Stimulated activated naive CD4-positive, alpha-beta T cell treated with Interleukin-2 at 50 U/mL for 16 hours (primary cell): Measurements from ENCODE around the gene GSDMA.
"Not testable (repeated sequence)": the region's sequence is repeated elsewhere in the genome, so short reads cannot be mapped to it uniquely, and the experiment has no call there.

Experiments
- DNase-seq: peaks from one replicate; lab custom pipeline; 2025; lab: John Stamatoyannopoulos, UW

The GSDMA gene

GRCh38 chr17:39929646-39930407 lies 33.0 kb upstream of the GSDMA start:
- no peak for DNase-seq

- no peak for DNase-seq
Measured at GRCh38 chr17:39933912-39934311, 28.9 kb upstream of the GSDMA start.

- DNase-seq = no peak
Measured at GRCh38 chr17:39934324-39934723, 28.5 kb upstream of the GSDMA start.

- DNase-seq = no peak
Measured at GRCh38 chr17:39935909-39936308, 26.9 kb upstream of the GSDMA start.

- no peak for DNase-seq
Measured at GRCh38 chr17:39937447-39937846, 25.4 kb upstream of the GSDMA start.

- DNase-seq = no peak
Measured at GRCh38 chr17:39938140-39938869, 24.5 kb upstream of the GSDMA start.

GRCh38 chr17:39939106-39939505 lies 23.7 kb upstream of the GSDMA start:
- no peak for DNase-seq

- DNase-seq = peak; percentile 12
Measured at GRCh38 chr17:39939588-39940419, 23.0 kb upstream of the GSDMA start.

- no peak for DNase-seq
Measured at GRCh38 chr17:39943702-39944392, 19.0 kb upstream of the GSDMA start.

- DNase-seq = no peak
Measured at GRCh38 chr17:39944393-39944711, 18.5 kb upstream of the GSDMA start.

- DNase-seq = no peak
Measured at GRCh38 chr17:39946551-39947330, 16.1 kb upstream of the GSDMA start.

GRCh38 chr17:39948489-39948828 lies 14.3 kb upstream of the GSDMA start:
- DNase-seq = not testable (repeated sequence)

- no peak for DNase-seq
Measured at GRCh38 chr17:39949028-39949427, 13.8 kb upstream of the GSDMA start.

GRCh38 chr17:39950871-39951348 lies 11.9 kb upstream of the GSDMA start:
- DNase-seq = no peak

- DNase-seq = no peak
Measured at GRCh38 chr17:39951924-39952679, 10.7 kb upstream of the GSDMA start.

GRCh38 chr17:39952680-39953470 lies 9.9 kb upstream of the GSDMA start:
- peak; percentile 95 for DNase-seq

GRCh38 chr17:39953471-39953888 lies 9.3 kb upstream of the GSDMA start:
- DNase-seq = no peak

GRCh38 chr17:39954876-39955275 lies 7.9 kb upstream of the GSDMA start:
- no peak for DNase-seq

GRCh38 chr17:39955726-39956225 lies 7.0 kb upstream of the GSDMA start:
- no peak for DNase-seq
